Thyroid gland (tissue), 4 donors: ENCODE results near the gene TMEM132A. TPM values are rescaled to one million over a fixed set of nuclear protein-coding genes. Genes with fewer than 3 reads are reported as not detected.
A peak's percentile ranks its signal among the peaks of the same experiment; 100 is the strongest.

Experiments
- DNase-seq, 2 donors: peaks; one replicate each; pipeline ENCODE4 v3.0.0-alpha.2; 2019
- H3K27ac ChIP-seq, 3 donors: fragments of 200-600 bp; sonication (generic); 1 replicate in 2 of 3; 2 replicates in 1 of 3; pipeline ENCODE4 v1.5.1; 2016 to 2019; ENCODE audit warnings: mild to moderate bottlenecking in 1 of 3, moderate library complexity in 1 of 3
- H3K27me3 ChIP-seq: fragments of 200-600 bp; sonication (generic); one replicate; pipeline ENCODE4 v1.5.1; 2019
- H3K36me3 ChIP-seq, 2 donors: fragments of 200-600 bp; sonication (generic); one replicate each; pipeline ENCODE4 v1.5.1; 2016 to 2019
- H3K4me1 ChIP-seq, 2 donors: fragments of 200-600 bp; sonication (generic); one replicate each; pipeline ENCODE4 v1.5.1; 2017 to 2019
- H3K4me3 ChIP-seq, 3 donors: fragments of 200-600 bp; sonication (generic); replicated peaks in 1 of 3; 1 replicate in 2 of 3; 2 replicates in 1 of 3; pipeline ENCODE4 v1.5.1; 2016; ENCODE audit warnings: mild to moderate bottlenecking in 1 of 3
- H3K9me3 ChIP-seq: fragments of 200-600 bp; sonication (generic); one replicate; pipeline ENCODE4 v1.5.1; 2017
- CTCF ChIP-seq, 6 experiments: fragments of 200-600 bp in 3 of 6; fragments of 450-650 bp in 3 of 6; sonication (generic) in 3 of 6; IDR thresholded peaks; one replicate each; pipeline ENCODE4 v1.5.1; 2016 to 2019; ENCODE audit warnings: antibody characterized with exemption in 6 of 6, mild to moderate bottlenecking in 2 of 6, inconsistent platforms in 1 of 6, moderate library complexity in 1 of 6
- POLR2A ChIP-seq, 2 donors: fragments of 450-650 bp; IDR thresholded peaks; one replicate each; pipeline ENCODE4 v1.6.1; 2017; ENCODE audit warnings: antibody characterized with exemption in 2 of 2, mild to moderate bottlenecking in 2 of 2, moderate library complexity in 1 of 2
- WGBS, 2 donors: methylation state at CpG; one replicate each; pipeline ENCODE4 v1.1.5; 2017; 5-methylcytosine and 5-hydroxymethylcytosine counted together
- intact Hi-C: fragments of 100-400 bp; cut with DNase I; formaldehyde crosslinking; loops from one replicate; pipeline ENCODE4 v1.15.1; 2023
- small RNA-seq: library from RNA; depleted of rRNA; stranded (forward); fragments of <200 nt; gene quantifications from one replicate; pipeline ENCODE3, GENCODE V24; 2016
- total RNA-seq, 4 donors: library from RNA; depleted of rRNA; stranded (reverse); fragments of >200 nt; gene quantifications; one replicate each; pipeline ENCODE4 v1.2.3, GENCODE V29; 2016

TMEM132A gene
- total RNA-seq, 4 donors from 2014 or later = 3.3 to 8.3 (median 3.9) TPM

GRCh38 chr11:60985991-60986915 is 62.0 kb downstream of the TMEM132A start:
- TF ChIP-seq CTCF (IDR thresholded peaks at IDR 0.05) (no peak), POLR2A (IDR thresholded peaks at IDR 0.05) (no peak)
- peak in 1 of 2 donors; percentile 21 for DNase-seq
- Histone ChIP-seq H3K27ac (no peak overlapping the region), H3K4me3 (no peak overlapping the region), H3K4me1 (no peaks in the 10 kb centered on the region), H3K36me3 (no peaks in the 10 kb centered on the region), H3K27me3 (no peaks in the 10 kb centered on the region), H3K9me3 (no peaks in the 10 kb centered on the region)
- 77 to 87% methylated on average over 16 to 17 of the region's 17 CpGs for WGBS, 2 donors
- intact Hi-C loops = no loop called here

Small RNAs within 50 kb of the gene (small RNA-seq; reads per million reads assigned to genes)
- not detected for gene RNU6-933P

Other genes starting within 250 kb of the TMEM132A start
- gene MS4A8, start 224.8 kb upstream of the TMEM132A start, total RNA-seq = not detected
- not detected for gene MS4A18, start 199.7 kb upstream of the TMEM132A start, total RNA-seq
- not detected for gene MS4A15, start 167.6 kb upstream of the TMEM132A start, total RNA-seq
- gene MS4A10, start 139.1 kb upstream of the TMEM132A start, total RNA-seq = not detected
- 10 to 100 TPM in 2 of 4 donors, 1 to 10 TPM in 2; 6.7 to 19.6 (median 14.2) TPM for gene CCDC86, start 82.3 kb upstream of the TMEM132A start, total RNA-seq
- under 1 TPM in 1 of 4 donors, not detected in 3; 0.11 TPM for gene PTGDR2, start 68.5 kb upstream of the TMEM132A start, total RNA-seq
- gene ZP1, start 56.9 kb upstream of the TMEM132A start, total RNA-seq = not detected
- 10 to 100 TPM; 38.0 to 94.4 (median 71.5) TPM for gene PRPF19, start 17.9 kb upstream of the TMEM132A start, total RNA-seq
- gene TMEM109, start 10.3 kb upstream of the TMEM132A start, total RNA-seq = 100 to 1,000 TPM in 2 of 4 donors, 10 to 100 TPM in 2; 61.9 to 105 (median 96.0) TPM
- 10 to 100 TPM in 2 of 4 donors, 1 to 10 TPM in 2; 6.3 to 16.5 (median 8.9) TPM for gene SLC15A3, start 27.7 kb downstream of the TMEM132A start, total RNA-seq
- gene CD6, start 47.2 kb downstream of the TMEM132A start, total RNA-seq = 1 to 10 TPM in 1 of 4 donors, under 1 TPM in 3; 0.40 to 2.7 (median 0.69) TPM
- under 1 TPM in 3 of 4 donors, not detected in 1; 0.56 to 0.83 (median 0.81) TPM for gene CD5, start 178.0 kb downstream of the TMEM132A start, total RNA-seq
- 10 to 100 TPM; 13.0 to 18.2 (median 15.9) TPM for gene VPS37C, start 237.0 kb downstream of the TMEM132A start, total RNA-seq